Spleen (tissue), 11 donors: ENCODE measurements around the gene AKNAD1. TPM values are rescaled to one million over a fixed set of nuclear protein-coding genes. Genes with fewer than 3 reads are reported as not detected.
A peak's percentile ranks its signal among the peaks of the same experiment; 100 is the strongest.

Experiments
- DNase-seq: peaks from one replicate; pipeline ENCODE4 v3.0.0-alpha.2; 2020
- H3K27ac ChIP-seq, 8 donors: fragments of 200-600 bp; sonication (generic) in 7 of 8; 1 replicate in 4 of 8; 2 replicates in 4 of 8; pipeline versions ENCODE4 v1.5.0 to v1.8.0; 2016 to 2021; ENCODE audit warnings: inconsistent platforms in 4 of 8, mild to moderate bottlenecking in 4 of 8, moderate library complexity in 1 of 8
- H3K27me3 ChIP-seq, 7 donors: fragments of 200-600 bp; sonication (generic) in 6 of 7; replicated peaks in 1 of 7; 1 replicate in 4 of 7; 2 replicates in 3 of 7; pipeline versions ENCODE4 v1.5.0 to v1.8.0; 2016 to 2021; ENCODE audit warnings: inconsistent platforms in 3 of 7, mild to moderate bottlenecking in 1 of 7
- H3K36me3 ChIP-seq, 6 donors: fragments of 200-600 bp; sonication (generic) in 5 of 6; 1 replicate in 4 of 6; 2 replicates in 2 of 6; pipeline versions ENCODE4 v1.5.0 to v1.8.0; 2016 to 2021; ENCODE audit warnings: inconsistent platforms in 2 of 6
- H3K4me1 ChIP-seq, 6 donors: fragments of 200-600 bp; sonication (generic) in 5 of 6; 1 replicate in 3 of 6; 2 replicates in 3 of 6; pipeline versions ENCODE4 v1.5.0 to v1.8.0; 2016 to 2021; ENCODE audit warnings: inconsistent platforms in 3 of 6
- H3K4me3 ChIP-seq, 8 donors: fragments of 200-600 bp; sonication (generic) in 7 of 8; 1 replicate in 4 of 8; 2 replicates in 4 of 8; pipeline versions ENCODE4 v1.5.0 to v1.8.0; 2016 to 2021; ENCODE audit warnings: inconsistent platforms in 4 of 8, mild to moderate bottlenecking in 4 of 8, moderate library complexity in 2 of 8
- H3K9me3 ChIP-seq, 8 donors: fragments of 200-600 bp; sonication (generic) in 7 of 8; 1 replicate in 4 of 8; 2 replicates in 4 of 8; pipeline versions ENCODE4 v1.5.0 to v1.8.0; 2016 to 2021; ENCODE audit warnings: inconsistent platforms in 4 of 8
- CTCF ChIP-seq, 11 experiments: fragments of 200-600 bp in 7 of 11; fragments of 450-650 bp in 4 of 11; sonication (generic) in 4 of 11; IDR thresholded peaks in 8 of 11; conservative IDR thresholded peaks in 3 of 11; 1 replicate in 7 of 11; 2 replicates in 4 of 11; pipeline versions ENCODE4 v1.4.0 to v1.8.0; 2016 to 2021; ENCODE audit warnings: antibody characterized with exemption in 11 of 11, inconsistent platforms in 4 of 11, mild to moderate bottlenecking in 1 of 11
- POLR2A ChIP-seq, 3 donors: fragments of 450-650 bp; IDR thresholded peaks; one replicate each; pipeline ENCODE4 v1.5.1; 2017; ENCODE audit warnings: antibody characterized with exemption in 3 of 3, mild to moderate bottlenecking in 1 of 3
- POLR2AphosphoS5 ChIP-seq, 3 donors: sonication (generic); formaldehyde crosslinking; IDR thresholded peaks; one replicate each; pipeline ENCODE4 v1.5.1; 2017; ENCODE audit warnings: antibody characterized with exemption in 3 of 3
- WGBS, 5 donors: extraction: QIAGEN DNeasy Blood & Tissue Kit in 3 of 5; methylation state at CpG; one replicate each; pipeline versions ENCODE4 v1.1.5 to v1.1.7; 2013 to 2018; 5-methylcytosine and 5-hydroxymethylcytosine counted together
- intact Hi-C: fragments of 100-400 bp; cut with DNase I; formaldehyde crosslinking; loops from one replicate; pipeline ENCODE4 v1.15.0; 2023; ENCODE audit warnings: low total_unique reads
- polyA plus RNA-seq, 3 donors: library from polyadenylated mRNA; stranded (reverse); fragments of 200-250 nt; gene quantifications; one replicate each; pipeline ENCODE4 v1.2.1, GENCODE V29; 2013
- total RNA-seq, 7 donors: library from RNA; depleted of rRNA in 3 of 7; stranded (reverse); fragments of >200 nt in 3 of 7; fragmentation: NEBNext Ultra II Directional in 4 of 7; extraction: Animal tissue kit (Norgen Biotek cat#: 25700) in 4 of 7; gene quantifications; one replicate each; pipeline versions ENCODE4 v1.1.0 to v1.2.1, GENCODE V29; 2016 to 2021
- donor health status: healthy with polysubstance abuse.
- donor health status: DM: no; HTN: no; CAD: no; lungs with moderate emphysema.
- donor health status: DM: no; HTN: no; CAD: no.
- donor health status: Bipolar disorder and iron deficiency.
- donor health status: healthy.
- donor health status: DM: no; HTN: no; CAD: no.
- donor health status: DM: yes; HTN: yes; CAD: no.

The AKNAD1 gene
- total and polyA plus RNA-seq, 10 donors = 0.03 to 0.11 TPM; not detected in 8

GRCh38 chr1:108814343-108815125 is 42.4 kb downstream of the AKNAD1 start:
- WGBS, 5 donors = 73 to 83% (median 78%) methylated on average over 4 of the region's 4 CpGs

GRCh38 chr1:108813326-108813725 is 43.6 kb downstream of the AKNAD1 start:
- Histone ChIP-seq H3K9me3 (no peaks in the 10 kb centered on the region), H3K27ac (peak overlapping the region in 1 of 8 donors; percentile 66), H3K4me3 (no peak overlapping the region), H3K4me1 (peaks cover 0 to 12% (median 6%) of the 10 kb centered on the region in 6 donors), H3K36me3 (peaks cover 0 to 42% (median 15%) of the 10 kb centered on the region in 6 donors), H3K27me3 (no peaks in the 10 kb centered on the region)
- TF ChIP-seq CTCF (IDR thresholded peaks at IDR 0.05 in 8 of 11, conservative IDR thresholded peaks at IDR 0.05 in 3 of 11) = no peak
- TF ChIP-seq POLR2AphosphoS5 (IDR thresholded peaks at IDR 0.05) = no peak
- no peak for TF ChIP-seq POLR2A (IDR thresholded peaks at IDR 0.05)
- DNase-seq = no peak
- WGBS, 5 donors = 75 to 95% (median 90%) methylated on average over 2 of the region's 2 CpGs
- intact Hi-C loops = no loop called here

More at GRCh38 chr1:108814343-108815125, 42.4 kb downstream of the AKNAD1 start:
- Histone ChIP-seq H3K4me1 (peaks cover 0 to 12% (median 6%) of the 10 kb centered on the region in 6 donors), H3K27ac (peak overlapping the region in 5 of 8 donors; percentile 66 to 82 (median 77)), H3K9me3 (no peaks in the 10 kb centered on the region), H3K27me3 (no peaks in the 10 kb centered on the region), H3K4me3 (no peak overlapping the region), H3K36me3 (peaks cover 0 to 30% (median 7%) of the 10 kb centered on the region in 6 donors)
- no peak for DNase-seq
- TF ChIP-seq CTCF (IDR thresholded peaks at IDR 0.05 in 8 of 11, conservative IDR thresholded peaks at IDR 0.05 in 3 of 11) (no peak), POLR2AphosphoS5 (IDR thresholded peaks at IDR 0.05) (no peak), POLR2A (IDR thresholded peaks at IDR 0.05) (no peak)
- intact Hi-C loops = no loop called here

GRCh38 chr1:108811611-108812010 is 45.3 kb downstream of the AKNAD1 start:
- Histone ChIP-seq H3K27ac (no peak overlapping the region), H3K9me3 (no peaks in the 10 kb centered on the region), H3K36me3 (peaks cover 0 to 60% (median 27%) of the 10 kb centered on the region in 6 donors), H3K27me3 (no peaks in the 10 kb centered on the region), H3K4me1 (peaks cover 0 to 11% (median under 1%) of the 10 kb centered on the region in 6 donors), H3K4me3 (no peak overlapping the region)
- DNase-seq = no peak
- 94 to 99% (median 98%) methylated on average over 3 of the region's 3 CpGs for WGBS, 5 donors
- intact Hi-C loops = no loop called here
- TF ChIP-seq POLR2AphosphoS5 (IDR thresholded peaks at IDR 0.05) (no peak), POLR2A (IDR thresholded peaks at IDR 0.05) (no peak), CTCF (IDR thresholded peaks at IDR 0.05 in 8 of 11, conservative IDR thresholded peaks at IDR 0.05 in 3 of 11) (no peak)

- H3K27me3 ChIP-seq = no peaks in the 10 kb centered on the region
- H3K27ac ChIP-seq = no peak overlapping the region
- no peak for TF ChIP-seq POLR2AphosphoS5 (IDR thresholded peaks at IDR 0.05)
- TF ChIP-seq CTCF (IDR thresholded peaks at IDR 0.05 in 8 of 11, conservative IDR thresholded peaks at IDR 0.05 in 3 of 11) = no peak
- no peak for TF ChIP-seq POLR2A (IDR thresholded peaks at IDR 0.05)
- no peak for DNase-seq
- no peaks in the 10 kb centered on the region for H3K4me1 ChIP-seq
- 93 to 97% (median 96%) methylated on average over 4 of the region's 4 CpGs for WGBS, 5 donors
- H3K4me3 ChIP-seq = no peak overlapping the region
- intact Hi-C loops = no loop called here
- no peaks in the 10 kb centered on the region for H3K9me3 ChIP-seq
- peaks cover 0 to 91% (median 48%) of the 10 kb centered on the region in 6 donors for H3K36me3 ChIP-seq
Measured at GRCh38 chr1:108808438-108808837, 48.5 kb downstream of the AKNAD1 start.
